Stimulated activated naive CD4-positive, alpha-beta T cell treated with Interleukin-2 at 50 U/mL for 16 hours (primary cell): ENCODE results near the gene RNU6-1.

Experiments used
- DNase-seq: peaks from one replicate; lab custom pipeline; 2025; lab: John Stamatoyannopoulos, UW

The RNU6-1 gene

GRCh38 chr15:67857220-67857619 lies 17.4 kb upstream of the RNU6-1 start:
- DNase-seq = no peak

- DNase-seq = no peak
Observed at GRCh38 chr15:67855842-67856241, 16.0 kb upstream of the RNU6-1 start.

- DNase-seq = no peak
Observed at GRCh38 chr15:67854358-67854757, 14.5 kb upstream of the RNU6-1 start.

- DNase-seq = no peak
Observed at GRCh38 chr15:67853454-67853853, 13.6 kb upstream of the RNU6-1 start.

- DNase-seq = no peak
Observed at GRCh38 chr15:67852418-67852817, 12.6 kb upstream of the RNU6-1 start.

GRCh38 chr15:67850994-67851571 lies 11.2 kb upstream of the RNU6-1 start:
- no peak for DNase-seq

GRCh38 chr15:67850336-67850735 lies 10.5 kb upstream of the RNU6-1 start:
- no peak for DNase-seq

GRCh38 chr15:67849538-67849937 lies 9.7 kb upstream of the RNU6-1 start:
- no peak for DNase-seq

- no peak for DNase-seq
Observed at GRCh38 chr15:67845974-67846373, 6.1 kb upstream of the RNU6-1 start.

DNA sequence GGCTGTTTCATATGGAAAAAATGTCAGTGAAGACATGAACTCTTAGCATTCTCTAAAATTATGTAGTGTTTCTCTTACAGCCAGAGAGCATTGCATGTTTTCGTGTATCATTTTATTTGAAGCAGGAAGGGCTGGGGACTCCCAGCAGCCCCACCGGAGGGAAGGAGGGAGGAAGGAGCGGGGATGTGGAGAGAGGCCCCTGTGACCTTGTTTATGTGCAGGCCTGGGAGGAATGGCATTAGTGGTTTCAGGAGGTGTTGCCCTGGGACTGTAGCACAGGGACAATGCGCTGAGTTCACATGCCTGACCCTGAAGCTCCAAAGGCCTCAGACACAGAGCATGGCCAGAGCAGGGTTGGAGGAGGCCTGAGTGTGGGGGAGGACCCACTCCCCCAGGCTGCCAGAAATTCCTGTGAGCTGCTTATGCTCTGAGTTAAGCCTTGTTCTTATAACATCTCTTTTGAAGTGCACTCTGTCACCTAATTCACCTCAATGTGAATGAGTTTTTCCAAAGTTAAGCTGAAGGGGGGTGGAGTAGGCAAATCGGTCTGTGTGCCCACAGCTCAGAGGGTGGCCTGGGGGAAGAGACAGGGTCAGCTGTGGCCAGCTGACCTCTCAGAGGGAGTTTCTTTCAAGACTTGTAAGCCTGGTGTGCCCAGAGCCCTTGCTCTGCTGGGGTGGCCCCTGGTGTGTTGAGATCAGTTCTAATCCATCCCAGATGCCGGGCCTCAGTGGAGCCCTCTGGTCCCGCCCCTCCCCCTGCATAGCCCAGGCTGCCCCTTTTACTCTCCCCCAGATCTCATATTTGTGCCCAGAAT lies 3.9 kb upstream of the RNU6-1 start:
- no peak for DNase-seq

- DNase-seq = no peak
Observed at GRCh38 chr15:67843092-67843501, 3.3 kb upstream of the RNU6-1 start.

DNA sequence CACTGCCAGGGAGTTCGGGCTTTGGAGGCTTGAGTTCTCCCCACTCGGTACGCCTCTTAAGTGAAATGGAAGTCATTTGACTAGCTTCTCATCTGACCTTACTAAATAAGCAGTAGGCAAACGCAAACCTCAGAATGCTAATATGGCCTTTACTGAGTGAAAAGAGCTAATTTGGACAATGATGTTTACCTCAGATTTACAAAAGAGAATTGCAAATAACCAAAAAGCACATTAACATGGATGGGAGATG lies 1.6 kb upstream of the RNU6-1 start:
- DNase-seq = no peak

DNA sequence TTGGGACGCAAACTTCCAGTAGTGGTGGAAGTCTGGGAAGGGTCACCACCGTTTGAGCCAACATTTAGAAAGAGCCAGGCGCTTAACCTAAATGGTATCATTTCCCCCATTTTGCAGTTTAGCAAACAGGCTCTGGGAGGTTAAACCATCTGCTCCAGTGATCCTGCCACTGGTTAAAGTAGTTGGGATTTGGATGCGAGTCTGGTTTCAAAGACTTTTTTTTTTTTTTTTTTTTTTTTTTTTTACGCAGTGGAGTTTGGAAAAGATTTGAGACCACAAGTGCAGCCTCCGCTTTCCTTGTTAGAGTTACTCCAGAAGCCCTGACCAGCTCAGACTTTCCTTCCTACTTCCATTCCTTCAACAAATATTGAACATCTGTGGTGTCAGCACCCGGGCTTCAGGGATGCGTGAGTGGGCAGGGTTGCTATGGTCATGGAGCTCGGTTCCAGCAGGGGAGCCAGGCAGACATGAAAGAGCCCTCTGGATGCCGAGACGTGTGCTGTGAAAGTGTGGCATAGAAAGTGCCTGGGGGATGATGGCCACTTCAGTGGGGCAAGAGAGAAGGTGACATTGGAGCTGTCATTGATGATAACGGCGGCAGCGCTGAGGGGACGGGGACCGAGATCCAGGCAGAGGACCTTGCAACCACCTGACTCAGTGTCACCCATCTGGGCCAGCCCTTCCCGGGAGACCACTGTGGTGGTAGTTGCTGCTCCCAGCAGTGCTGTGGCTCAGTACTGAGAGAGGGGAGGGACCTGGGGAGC lies 1.1 kb upstream of the RNU6-1 start:
- DNase-seq = no peak

DNA sequence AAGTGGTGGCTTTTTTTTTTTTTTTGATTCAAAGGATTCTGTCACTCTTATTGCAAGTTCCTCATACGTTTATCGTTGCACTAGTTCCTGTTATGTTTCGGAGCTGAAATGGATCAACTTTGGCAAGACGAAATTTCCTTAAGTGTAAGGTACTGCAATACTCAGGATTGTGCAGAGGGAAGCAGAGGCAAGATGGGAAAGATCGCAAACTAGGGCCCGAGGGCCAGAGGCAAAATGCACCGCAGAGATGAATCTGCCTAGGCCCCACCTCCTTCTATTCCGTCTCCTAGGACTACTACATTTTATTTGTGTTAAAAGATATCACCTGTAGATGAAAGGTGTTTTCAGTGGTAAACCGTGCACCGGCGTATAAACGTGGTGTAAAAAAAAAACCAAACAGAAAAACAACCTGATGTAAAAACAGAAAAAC lies 331 bp downstream of the RNU6-1 start:
- no peak for DNase-seq

DNA sequence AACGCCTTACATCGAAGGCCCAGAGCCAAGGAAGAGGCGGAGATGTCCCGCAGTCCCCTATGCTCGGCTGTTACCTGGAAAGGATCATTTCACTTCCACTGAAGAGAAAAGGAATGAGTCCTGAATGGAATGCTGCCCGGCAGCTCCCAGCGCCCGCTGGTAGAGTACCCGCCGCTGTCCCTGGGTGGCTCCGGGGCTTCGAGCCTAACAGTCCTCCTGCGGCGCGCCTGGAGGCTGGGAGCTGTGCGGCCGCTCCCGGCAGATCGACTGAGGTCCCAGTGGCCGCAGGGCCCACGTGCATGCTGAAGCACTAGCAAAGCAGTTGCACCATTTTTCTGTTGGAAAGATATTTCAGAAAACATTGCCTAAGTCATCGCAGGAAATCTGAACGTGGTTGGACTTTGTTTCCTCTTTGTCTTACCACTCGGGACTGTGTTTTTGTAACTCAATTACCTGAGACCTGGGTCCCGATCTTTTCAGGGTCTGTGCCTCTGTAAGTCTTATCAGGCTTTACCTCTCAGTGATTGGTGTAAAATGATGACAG lies 984 bp downstream of the RNU6-1 start:
- DNase-seq = no peak

DNA sequence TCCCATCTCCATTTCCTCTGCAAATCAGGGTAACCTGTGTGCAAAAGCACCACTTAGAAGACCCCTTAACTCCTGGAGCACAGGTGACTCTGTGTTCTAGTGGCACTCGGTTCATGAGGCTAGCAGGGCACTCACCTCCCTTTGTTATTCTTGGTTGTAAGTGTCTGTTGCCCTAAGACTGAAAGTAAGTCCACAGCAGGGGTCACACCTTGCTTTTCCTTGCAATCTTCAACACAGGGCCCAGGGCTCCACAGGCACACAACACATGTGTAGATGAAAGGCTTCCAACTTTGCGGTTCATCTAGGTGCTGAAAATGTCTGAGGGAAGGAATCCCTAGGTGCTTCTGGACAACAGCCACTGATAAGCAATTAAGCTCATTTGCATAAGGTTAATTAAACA lies 2.9 kb downstream of the RNU6-1 start:
- no peak for DNase-seq

DNA sequence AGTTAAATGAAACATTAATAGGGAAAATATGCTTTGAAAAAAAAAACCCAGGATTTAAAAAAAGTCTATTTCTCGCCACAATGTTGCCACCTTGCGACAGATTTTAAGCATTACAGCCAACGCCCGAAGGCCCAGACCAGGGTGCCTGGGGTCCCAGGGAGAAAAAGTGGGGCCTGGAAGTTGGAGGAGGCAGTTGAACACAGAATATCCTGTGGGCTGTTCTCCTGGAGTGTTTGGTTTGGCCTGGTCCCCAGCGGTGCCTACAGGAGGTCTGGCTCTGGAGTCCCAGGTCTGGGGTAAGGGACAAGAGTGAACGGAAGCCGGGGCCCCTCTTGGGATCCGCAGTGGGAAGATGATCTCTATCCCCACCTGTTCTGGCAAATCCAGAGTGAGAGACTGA lies 3.4 kb downstream of the RNU6-1 start:
- DNase-seq = peak; percentile 32

DNA sequence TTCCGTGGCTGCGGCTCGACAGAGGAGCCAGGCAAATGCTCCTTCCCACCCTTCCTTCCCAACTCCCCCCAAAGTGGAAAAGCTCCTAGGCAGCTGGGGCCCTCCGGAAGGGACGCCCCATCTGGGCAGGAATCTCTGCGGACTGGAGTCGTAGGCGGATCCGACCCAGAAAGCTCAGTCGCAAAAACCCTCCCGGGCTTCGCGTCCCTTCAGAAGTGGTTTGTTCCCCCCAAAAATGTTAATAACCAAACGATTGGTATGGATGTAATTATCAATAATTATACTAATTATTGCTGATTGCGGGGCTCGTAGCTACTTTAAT lies 3.8 kb downstream of the RNU6-1 start:
- DNase-seq = no peak

DNA sequence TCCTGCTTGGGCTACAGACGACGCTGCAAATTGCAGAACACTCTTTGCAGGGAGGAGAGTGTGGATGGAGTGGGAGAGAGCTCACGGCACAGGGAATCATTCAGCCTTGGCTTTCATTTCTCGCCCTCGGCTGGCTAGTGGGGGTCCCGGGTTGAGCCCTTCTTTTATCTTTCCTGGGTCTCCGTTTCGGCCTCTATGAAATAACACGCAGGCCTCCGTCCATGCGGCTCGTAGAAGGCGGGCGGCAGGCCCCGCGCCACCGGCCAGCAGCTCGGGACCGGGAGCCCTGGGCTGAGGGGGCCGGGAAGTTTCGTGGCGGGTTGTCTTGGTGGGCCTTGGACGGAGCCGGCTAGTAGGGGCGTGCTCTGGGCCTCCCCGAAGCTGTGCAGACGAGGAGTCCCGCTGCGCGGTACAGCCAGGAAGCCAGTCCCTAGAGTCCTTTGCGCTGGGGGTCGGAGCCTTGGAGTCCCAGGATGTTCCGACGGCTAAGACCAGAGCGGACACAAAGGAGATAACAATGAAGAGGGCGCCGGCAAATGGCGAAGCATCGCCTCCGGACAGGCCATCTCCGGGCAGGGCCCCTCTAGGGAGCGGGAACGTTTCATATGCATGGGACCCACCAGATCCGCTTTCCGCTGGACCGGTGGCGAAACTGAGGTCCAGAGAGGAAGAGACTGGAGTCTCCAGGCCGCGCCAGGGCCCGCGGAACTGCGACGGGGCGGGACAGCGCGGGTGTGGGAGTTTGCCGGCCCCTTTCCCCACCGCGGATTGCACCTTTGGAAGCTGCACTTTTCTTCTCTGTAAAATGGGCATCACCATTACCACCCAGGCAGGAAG lies 4.3 kb downstream of the RNU6-1 start:
- DNase-seq = no peak

DNA sequence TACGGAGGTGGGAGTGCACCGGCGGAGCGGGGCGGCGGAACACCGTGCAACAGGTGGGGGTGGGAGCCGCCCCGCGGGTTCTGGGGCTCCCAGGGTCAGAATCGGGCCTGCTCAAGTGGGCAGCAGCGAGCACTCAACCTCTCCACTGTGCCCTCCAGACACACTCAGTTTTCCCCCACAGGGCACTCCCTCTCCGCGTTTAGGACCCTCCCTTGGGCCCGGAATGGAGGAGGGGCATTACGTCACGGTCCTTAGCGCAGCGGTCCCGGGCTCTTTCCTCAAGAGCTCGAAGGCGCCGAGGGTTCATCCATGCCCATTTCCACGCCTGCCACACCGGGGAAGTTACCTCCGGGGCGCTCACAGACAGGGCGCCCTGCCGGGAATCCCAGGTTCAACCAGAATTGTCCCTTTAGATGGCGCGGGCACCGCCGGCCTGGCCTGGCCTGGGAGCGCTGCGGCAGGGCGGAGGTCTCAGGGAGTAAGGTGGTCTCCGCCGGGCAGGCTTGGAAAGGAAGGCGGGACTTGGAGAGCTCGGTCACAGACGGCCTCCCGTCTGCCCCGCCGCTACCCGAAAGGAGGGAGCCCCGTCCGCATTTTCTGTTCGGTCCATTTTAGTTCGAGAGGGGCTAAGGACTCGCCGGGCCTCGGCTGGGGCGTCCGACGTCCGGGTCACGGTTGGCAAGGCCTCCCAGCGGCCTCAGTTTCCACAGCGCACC lies 5.1 kb downstream of the RNU6-1 start:
- DNase-seq = peak; percentile 19

- DNase-seq = no peak
Observed at GRCh38 chr15:67833710-67834511, 5.9 kb downstream of the RNU6-1 start.
